PC-3 (cell line): ENCODE measurements around the gene UBASH3B. TPM values are rescaled to one million over a fixed set of nuclear protein-coding genes. Genes with fewer than 3 reads are reported as not detected.
"Not testable (repeated sequence)": the region's sequence is repeated elsewhere in the genome, so short reads cannot be mapped to it uniquely, and the experiment has no call there.

Experiments
- ATAC-seq: fragments of 200-7000 bp; cut with Tn5 transposase; 2 replicates; pipeline ENCODE4 v1.9.1; 2020; ENCODE audit warnings: mild to moderate bottlenecking, moderate library complexity
- BruUV-seq: library from RNA; stranded (reverse); fragments of 400-500 nt; replicated peaks from 2 replicates; lab custom pipeline; 2021; lab: Mats Ljungman, UMichigan
- CTCF ChIA-PET: fragments of 300-600 bp; sonication (Branson Sonifier 250); formaldehyde crosslinking; loops from one replicate; lab custom pipeline; 2022; ENCODE audit warnings: antibody characterized with exemption; lab: Charles Lee
- POLR2A ChIA-PET: fragments of 300-600 bp; sonication (Branson Sonifier 250); formaldehyde crosslinking; loops from one replicate; lab custom pipeline; 2022; ENCODE audit warnings: antibody characterized with exemption; ENCODE audit not compliant: unreplicated experiment; lab: Charles Lee
- DNase-seq: peaks from one replicate; pipeline ENCODE4 v3.0.0-alpha.2; 2015
- H2AFZ ChIP-seq: fragments of 300-600 bp; sonication (generic); 2 replicates; pipeline ENCODE4 v1.6.0; 2016; ENCODE audit warnings: antibody characterized with exemption, low read length
- H3F3A ChIP-seq: fragments of 300-600 bp; sonication (generic); one replicate; pipeline ENCODE4 v1.6.0; 2017; ENCODE audit warnings: antibody characterized with exemption, low read length, control low read depth, mild to moderate bottlenecking; ENCODE audit not compliant: unreplicated experiment
- H3K27ac ChIP-seq: fragments of 300-600 bp; sonication (generic); 2 replicates; pipeline ENCODE4 v1.5.1; 2016; ENCODE audit warnings: mild to moderate bottlenecking, low read length
- H3K27me3 ChIP-seq: fragments of 300-600 bp; sonication (generic); 2 replicates; pipeline ENCODE4 v1.6.1; 2016; ENCODE audit warnings: low read length, mixed read lengths
- H3K36me3 ChIP-seq: fragments of 300-600 bp; sonication (generic); 2 replicates; pipeline ENCODE4 v1.6.1; 2016; ENCODE audit warnings: low read depth, mixed run types, low read length, mixed read lengths
- H3K4me1 ChIP-seq: fragments of 300-600 bp; sonication (generic); 2 replicates; pipeline ENCODE4 v1.5.1; 2016; ENCODE audit warnings: low read length; ENCODE audit not compliant: insufficient read depth
- H3K4me2 ChIP-seq: fragments of 300-600 bp; sonication (generic); 2 replicates; pipeline ENCODE4 v1.6.0; 2016; ENCODE audit warnings: low read length
- H3K4me3 ChIP-seq: fragments of 300-600 bp; sonication (generic); 2 replicates; pipeline ENCODE4 v1.5.1; 2016; ENCODE audit warnings: mild to moderate bottlenecking, low read length, mixed read lengths
- H3K79me2 ChIP-seq: fragments of 300-600 bp; sonication (generic); 2 replicates; pipeline ENCODE4 v1.6.1; 2017; ENCODE audit warnings: low read length, mixed read lengths
- H3K9ac ChIP-seq: fragments of 300-600 bp; sonication (generic); 2 replicates; pipeline ENCODE4 v1.6.0; 2016; ENCODE audit warnings: mild to moderate bottlenecking, low read length
- H3K9me2 ChIP-seq: fragments of 300-600 bp; sonication (generic); replicated peaks from 2 replicates; pipeline ENCODE4 v1.6.1; 2016; ENCODE audit warnings: mixed run types, low read length, mixed read lengths
- H3K9me3 ChIP-seq: fragments of 300-600 bp; sonication (generic); 2 replicates; pipeline ENCODE4 v1.6.1; 2016; ENCODE audit warnings: low read length, mixed read lengths
- H4K20me1 ChIP-seq: fragments of 300-600 bp; sonication (generic); 2 replicates; pipeline ENCODE4 v1.6.1; 2016; ENCODE audit warnings: low read length, mixed read lengths
- CTCF ChIP-seq: fragments of 300-600 bp; sonication (generic); conservative IDR thresholded peaks from 2 replicates; pipeline ENCODE4 v1.5.1; 2017; ENCODE audit warnings: antibody characterized with exemption, low read depth, mild to moderate bottlenecking, low read length
- EZH2 ChIP-seq: fragments of 300-600 bp; sonication (generic); IDR thresholded peaks from one replicate; pipeline ENCODE4 v1.6.1; 2017; ENCODE audit warnings: antibody characterized with exemption, mild to moderate bottlenecking, low read length; ENCODE audit not compliant: unreplicated experiment
- EZH2phosphoT487 ChIP-seq: fragments of 300-600 bp; sonication (generic); IDR thresholded peaks from 2 replicates; pipeline ENCODE4 v1.6.1; 2018; ENCODE audit warnings: mild to moderate bottlenecking, antibody characterized with exemption, low read length, borderline replicate concordance
- intact Hi-C: fragments of 100-400 bp; cut with micrococcal nuclease; formaldehyde crosslinking; loops from 2 replicates; pipeline ENCODE4 v1.9.0; 2023
- total RNA-seq: library from RNA; depleted of rRNA; stranded (reverse); fragments of >200 nt; gene quantifications from 2 replicates; pipeline ENCODE4 v1.2.3, GENCODE V29; 2014

Gene UBASH3B
- total RNA-seq, 1 experiment from 2014 or later, result 178 TPM

- Histone ChIP-seq H3K9me3 (no peaks in the 10 kb centered on the region), H3K4me1 (no peaks in the 10 kb centered on the region), H3K4me2 (no peak overlapping the region), H3K36me3 (no peaks in the 10 kb centered on the region), H3K79me2 (no peaks in the 10 kb centered on the region), H2AFZ (no peak overlapping the region), H3K27me3 (no peaks in the 10 kb centered on the region), H4K20me1 (no peaks in the 10 kb centered on the region), H3K27ac (no peak overlapping the region), H3F3A (no peaks in the 10 kb centered on the region), H3K9ac (no peak overlapping the region), H3K4me3 (no peak overlapping the region), H3K9me2 (0 out of 2 replicates have a peak, but pooled peaks cover 3% of the 10 kb centered on the region)
- DNase-seq (no peak), ATAC-seq (no peak)
- ChIA-PET POLR2A (no interaction called here), CTCF (no interaction called here)
- TF ChIP-seq CTCF, result no peak
- TF ChIP-seq EZH2phosphoT487, result no peak
- no peak for TF ChIP-seq EZH2
- intact Hi-C loops, result no loop called here
- BruUV-seq, result no TSS peak
Observed at GRCh38 chr11:122617926-122618325, 37.6 kb upstream of the UBASH3B start.

GRCh38 chr11:122618927-122619326, 36.6 kb upstream of the UBASH3B start:
- no peaks in the 10 kb centered on the region for H3K79me2 ChIP-seq
- no peak for TF ChIP-seq EZH2phosphoT487
- no peak for TF ChIP-seq EZH2
- no peak for TF ChIP-seq CTCF
- no peaks in the 10 kb centered on the region for H3K9me3 ChIP-seq
- H3K36me3 ChIP-seq, result no peaks in the 10 kb centered on the region
- no TSS peak for BruUV-seq
- no peak overlapping the region for H2AFZ ChIP-seq
- no peaks in the 10 kb centered on the region for H3F3A ChIP-seq
- H3K27me3 ChIP-seq, result no peaks in the 10 kb centered on the region
- intact Hi-C loops, result no loop called here
- H4K20me1 ChIP-seq, result no peaks in the 10 kb centered on the region
- H3K9ac ChIP-seq, result no peak overlapping the region
- H3K4me2 ChIP-seq, result no peak overlapping the region
- no peaks in the 10 kb centered on the region for H3K4me1 ChIP-seq
- H3K27ac ChIP-seq, result no peak overlapping the region
- POLR2A ChIA-PET, result no interaction called here
- no peaks in the 10 kb centered on the region for H3K9me2 ChIP-seq
- no peak overlapping the region for H3K4me3 ChIP-seq
- DNase-seq (no peak), ATAC-seq (no peak)
- CTCF ChIA-PET, result no interaction called here

GRCh38 chr11:122619757-122620156, 35.8 kb upstream of the UBASH3B start:
- no peaks in the 10 kb centered on the region for H3K4me1 ChIP-seq
- ATAC-seq (no peak), DNase-seq (no peak)
- H3K36me3 ChIP-seq, result no peaks in the 10 kb centered on the region
- no peaks in the 10 kb centered on the region for H4K20me1 ChIP-seq
- ChIA-PET POLR2A (no interaction called here), CTCF (no interaction called here)
- TF ChIP-seq EZH2phosphoT487, result no peak
- no peak for TF ChIP-seq CTCF
- no peak for TF ChIP-seq EZH2
- H3K9ac ChIP-seq, result no peak overlapping the region
- no peaks in the 10 kb centered on the region for H3K9me2 ChIP-seq
- H3K79me2 ChIP-seq, result no peaks in the 10 kb centered on the region
- H3K4me3 ChIP-seq, result no peak overlapping the region
- H2AFZ ChIP-seq, result no peak overlapping the region
- no peak overlapping the region for H3K4me2 ChIP-seq
- no peaks in the 10 kb centered on the region for H3K27me3 ChIP-seq
- no peak overlapping the region for H3K27ac ChIP-seq
- BruUV-seq, result no TSS peak
- intact Hi-C loops, result no loop called here
- no peaks in the 10 kb centered on the region for H3K9me3 ChIP-seq
- no peaks in the 10 kb centered on the region for H3F3A ChIP-seq

GRCh38 chr11:122625501-122625900, 30.0 kb upstream of the UBASH3B start:
- BruUV-seq, H4K20me1 ChIP-seq, H3K9me2 ChIP-seq, H2AFZ ChIP-seq, intact Hi-C loops, H3K27me3 ChIP-seq, H3K36me3 ChIP-seq, H3K4me3 ChIP-seq, ATAC-seq, H3K27ac ChIP-seq, CTCF ChIA-PET, H3K9ac ChIP-seq, H3K4me1 ChIP-seq, H3F3A ChIP-seq, H3K79me2 ChIP-seq, DNase-seq, H3K4me2 ChIP-seq, H3K9me3 ChIP-seq: not testable (repeated sequence)
- POLR2A ChIA-PET, result interaction anchor here (0.6 kb wide), 1 partner anchor 24 kb away, joined by 4 read pairs; no protein-coding TSS in a partner anchor
